HEK293 (cell line): ENCODE results near the gene AKT2.
A peak's percentile ranks its signal among the peaks of the same experiment; 100 is the strongest.

Source experiments
- BCL11A ChIP-seq: fragments of 450-650 bp; formaldehyde crosslinking; IDR thresholded peaks from 2 replicates; pipeline ENCODE4 v1.5.1; 2016; ENCODE audit warnings: low read depth, missing biosample characterization, missing genetic modification characterization
- HOXD13 ChIP-seq: sonication (generic); formaldehyde crosslinking; IDR thresholded peaks from 2 replicates; pipeline ENCODE4 v1.8.0; 2022; ENCODE audit warnings: missing genetic modification reagents, borderline replicate concordance
- KLF1 ChIP-seq: fragments of 450-650 bp; formaldehyde crosslinking; IDR thresholded peaks from 2 replicates; pipeline ENCODE4 v1.5.1; 2016; ENCODE audit warnings: missing biosample characterization, missing genetic modification characterization
- SALL2 ChIP-seq: fragments of 450-650 bp; formaldehyde crosslinking; IDR thresholded peaks from 2 replicates; pipeline ENCODE4 v1.5.0; 2017; ENCODE audit warnings: missing biosample characterization, mild to moderate bottlenecking, missing genetic modification characterization, borderline replicate concordance
- SP3 ChIP-seq: fragments of 450-650 bp; formaldehyde crosslinking; IDR thresholded peaks from 2 replicates; pipeline ENCODE4 v1.5.1; 2016; ENCODE audit warnings: missing biosample characterization, missing genetic modification characterization
- ZBTB7A ChIP-seq: fragments of 450-650 bp; formaldehyde crosslinking; IDR thresholded peaks from 2 replicates; pipeline ENCODE4 v1.5.1; 2016; ENCODE audit warnings: low read depth, missing biosample characterization, missing genetic modification characterization
- ZFP41 ChIP-seq: fragments of 450-650 bp; formaldehyde crosslinking; IDR thresholded peaks from 2 replicates; pipeline ENCODE4 v1.5.1; 2016; ENCODE audit warnings: missing biosample characterization, missing genetic modification characterization, borderline replicate concordance
- ZNF202 ChIP-seq: fragments of 450-650 bp; formaldehyde crosslinking; IDR thresholded peaks from 2 replicates; pipeline ENCODE4 v1.5.1; 2016; ENCODE audit warnings: missing biosample characterization, missing genetic modification characterization, borderline replicate concordance
- ZNF350 ChIP-seq: fragments of 450-650 bp; formaldehyde crosslinking; IDR thresholded peaks from 2 replicates; pipeline ENCODE4 v1.5.0; 2017; ENCODE audit warnings: missing biosample characterization, mild to moderate bottlenecking, missing genetic modification characterization
- ZNF416 ChIP-seq: fragments of 450-650 bp; formaldehyde crosslinking; IDR thresholded peaks from 2 replicates; pipeline ENCODE4 v1.5.1; 2016; ENCODE audit warnings: missing biosample characterization, missing genetic modification characterization
- ZNF521 ChIP-seq: fragments of 450-650 bp; formaldehyde crosslinking; IDR thresholded peaks from 2 replicates; pipeline ENCODE4 v1.5.1; 2017; ENCODE audit warnings: missing biosample characterization, mild to moderate bottlenecking, missing genetic modification characterization
- ZNF529 ChIP-seq: fragments of 450-650 bp; formaldehyde crosslinking; IDR thresholded peaks from 2 replicates; pipeline ENCODE4 v1.5.1; 2017; ENCODE audit warnings: missing genetic modification characterization, missing biosample characterization; ENCODE audit not compliant: insufficient replicate concordance
- ZNF548 ChIP-seq: fragments of 450-650 bp; formaldehyde crosslinking; IDR thresholded peaks from 2 replicates; pipeline ENCODE4 v1.5.1; 2016; ENCODE audit warnings: missing biosample characterization, missing genetic modification characterization
- ZNF549 ChIP-seq: fragments of 450-650 bp; IDR thresholded peaks from 2 replicates; pipeline ENCODE4 v1.5.1; 2018; ENCODE audit warnings: missing biosample characterization, missing genetic modification characterization, mild to moderate bottlenecking, inconsistent platforms, moderate library complexity
- ZNF571 ChIP-seq: fragments of 450-650 bp; formaldehyde crosslinking; IDR thresholded peaks from 2 replicates; pipeline ENCODE4 v1.5.0; 2017; ENCODE audit warnings: missing biosample characterization, missing genetic modification characterization
- ZNF610 ChIP-seq: fragments of 450-650 bp; formaldehyde crosslinking; IDR thresholded peaks from 2 replicates; pipeline ENCODE4 v1.5.1; 2016; ENCODE audit warnings: missing biosample characterization, missing genetic modification characterization, borderline replicate concordance
- ZNF626 ChIP-seq: fragments of 450-650 bp; sonication (Bioruptor Pico); formaldehyde crosslinking; IDR thresholded peaks from 2 replicates; pipeline ENCODE4 v1.5.1; 2018; ENCODE audit warnings: missing biosample characterization, missing genetic modification characterization, inconsistent platforms
- ZNF629 ChIP-seq: fragments of 450-650 bp; formaldehyde crosslinking; IDR thresholded peaks from 2 replicates; pipeline ENCODE4 v1.5.1; 2017; ENCODE audit warnings: missing biosample characterization, missing genetic modification characterization
- ZNF658 ChIP-seq: fragments of 450-650 bp; formaldehyde crosslinking; IDR thresholded peaks from 2 replicates; pipeline ENCODE4; 2016; ENCODE audit warnings: missing biosample characterization, missing genetic modification characterization
- ZNF76 ChIP-seq: fragments of 450-650 bp; formaldehyde crosslinking; IDR thresholded peaks from 2 replicates; pipeline ENCODE4; 2016; ENCODE audit warnings: low read depth, missing biosample characterization, missing genetic modification characterization, borderline replicate concordance
- TF ChIP-seq, protein P1 (sequence below): fragments of 450-650 bp; formaldehyde crosslinking; IDR thresholded peaks from 2 replicates; pipeline ENCODE4 v1.5.1; 2016; ENCODE audit warnings: missing biosample characterization, missing genetic modification characterization, low read depth
- TF ChIP-seq, protein P2 (sequence below): IDR thresholded peaks from 2 replicates; pipeline ENCODE4 v1.6.1; 2011; ENCODE audit warnings: mild to moderate bottlenecking, low read depth, low read length, borderline replicate concordance
- TF ChIP-seq, protein P3 (sequence below): fragments of 450-650 bp; formaldehyde crosslinking; IDR thresholded peaks from 2 replicates; pipeline ENCODE4 v1.5.1; 2016; ENCODE audit warnings: missing biosample characterization, missing genetic modification characterization
- TF ChIP-seq, protein P4 (sequence below): fragments of 450-650 bp; formaldehyde crosslinking; IDR thresholded peaks from 2 replicates; pipeline ENCODE4 v1.5.1; 2016; ENCODE audit warnings: missing biosample characterization, missing genetic modification characterization
- TF ChIP-seq, protein P5 (sequence below): fragments of 450-650 bp; formaldehyde crosslinking; IDR thresholded peaks from 2 replicates; pipeline ENCODE4 v1.5.1; 2016; ENCODE audit warnings: missing biosample characterization, missing genetic modification characterization, borderline replicate concordance
- TF ChIP-seq, protein P6 (sequence below): fragments of 450-650 bp; formaldehyde crosslinking; IDR thresholded peaks from 2 replicates; pipeline ENCODE4 v1.5.1; 2016; ENCODE audit warnings: missing biosample characterization, missing genetic modification characterization

AKT2 gene

DNA sequence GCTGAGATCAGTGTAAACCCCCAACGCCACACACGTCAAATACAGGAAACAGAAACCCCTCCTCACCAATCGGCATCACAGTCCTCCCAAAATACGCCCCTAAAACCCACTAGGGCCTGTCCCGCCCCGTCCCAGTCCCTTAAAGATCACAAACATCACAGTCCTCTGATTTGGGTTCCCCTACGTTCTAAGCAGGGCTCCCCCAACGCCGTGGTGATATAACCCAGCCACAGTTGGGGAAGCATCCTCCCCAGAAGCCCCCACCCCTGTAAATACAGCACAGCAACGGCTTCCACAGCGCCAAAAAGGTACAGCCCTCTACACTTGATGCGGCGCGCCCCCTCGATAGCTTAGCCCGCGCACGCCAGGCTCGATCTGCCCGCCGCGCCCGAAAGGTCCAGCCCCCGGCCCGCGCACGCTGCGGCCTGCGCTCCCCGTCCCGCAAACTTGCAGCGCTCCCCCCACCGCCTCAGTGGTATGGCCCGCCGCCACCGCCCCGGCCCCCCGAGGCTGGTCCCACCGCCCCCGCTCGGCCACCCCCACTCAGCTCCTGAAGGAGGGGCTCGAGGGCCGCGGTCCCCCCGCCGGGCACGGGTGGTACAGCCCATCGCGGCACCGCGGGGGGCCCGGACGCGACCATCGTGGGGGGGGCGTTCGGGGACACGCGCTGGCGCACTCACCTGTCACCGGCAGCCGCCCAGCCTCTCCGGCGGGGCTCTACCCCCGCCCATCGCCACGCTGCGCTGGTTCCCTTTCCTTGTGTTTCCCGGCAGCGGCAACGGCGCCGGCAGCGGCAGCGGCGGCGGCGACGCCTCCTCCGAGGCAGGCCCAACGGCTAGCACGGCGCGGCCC lies at the start of gene AKT2 (continued):
- TF ChIP-seq, protein P1, sequence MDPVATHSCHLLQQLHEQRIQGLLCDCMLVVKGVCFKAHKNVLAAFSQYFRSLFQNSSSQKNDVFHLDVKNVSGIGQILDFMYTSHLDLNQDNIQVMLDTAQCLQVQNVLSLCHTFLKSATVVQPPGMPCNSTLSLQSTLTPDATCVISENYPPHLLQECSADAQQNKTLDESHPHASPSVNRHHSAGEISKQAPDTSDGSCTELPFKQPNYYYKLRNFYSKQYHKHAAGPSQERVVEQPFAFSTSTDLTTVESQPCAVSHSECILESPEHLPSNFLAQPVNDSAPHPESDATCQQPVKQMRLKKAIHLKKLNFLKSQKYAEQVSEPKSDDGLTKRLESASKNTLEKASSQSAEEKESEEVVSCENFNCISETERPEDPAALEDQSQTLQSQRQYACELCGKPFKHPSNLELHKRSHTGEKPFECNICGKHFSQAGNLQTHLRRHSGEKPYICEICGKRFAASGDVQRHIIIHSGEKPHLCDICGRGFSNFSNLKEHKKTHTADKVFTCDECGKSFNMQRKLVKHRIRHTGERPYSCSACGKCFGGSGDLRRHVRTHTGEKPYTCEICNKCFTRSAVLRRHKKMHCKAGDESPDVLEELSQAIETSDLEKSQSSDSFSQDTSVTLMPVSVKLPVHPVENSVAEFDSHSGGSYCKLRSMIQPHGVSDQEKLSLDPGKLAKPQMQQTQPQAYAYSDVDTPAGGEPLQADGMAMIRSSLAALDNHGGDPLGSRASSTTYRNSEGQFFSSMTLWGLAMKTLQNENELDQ (tag by site-specific recombination) = 0 out of 2 replicates have a peak, but pooled peaks have one; percentile 36
- no peak for TF ChIP-seq ZNF202 (tag by site-specific recombination)
- TF ChIP-seq, protein P2, sequence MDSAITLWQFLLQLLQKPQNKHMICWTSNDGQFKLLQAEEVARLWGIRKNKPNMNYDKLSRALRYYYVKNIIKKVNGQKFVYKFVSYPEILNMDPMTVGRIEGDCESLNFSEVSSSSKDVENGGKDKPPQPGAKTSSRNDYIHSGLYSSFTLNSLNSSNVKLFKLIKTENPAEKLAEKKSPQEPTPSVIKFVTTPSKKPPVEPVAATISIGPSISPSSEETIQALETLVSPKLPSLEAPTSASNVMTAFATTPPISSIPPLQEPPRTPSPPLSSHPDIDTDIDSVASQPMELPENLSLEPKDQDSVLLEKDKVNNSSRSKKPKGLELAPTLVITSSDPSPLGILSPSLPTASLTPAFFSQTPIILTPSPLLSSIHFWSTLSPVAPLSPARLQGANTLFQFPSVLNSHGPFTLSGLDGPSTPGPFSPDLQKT = no peak
- no peak; the same call in 1 of the 2 replicates for TF ChIP-seq ZNF76 (tag by site-specific recombination)
- no peak for TF ChIP-seq ZNF549
- no peak for TF ChIP-seq ZNF521
- no peak for TF ChIP-seq ZNF626
- no peak for TF ChIP-seq ZNF571 (tag by site-specific recombination)
- TF ChIP-seq, protein P3, sequence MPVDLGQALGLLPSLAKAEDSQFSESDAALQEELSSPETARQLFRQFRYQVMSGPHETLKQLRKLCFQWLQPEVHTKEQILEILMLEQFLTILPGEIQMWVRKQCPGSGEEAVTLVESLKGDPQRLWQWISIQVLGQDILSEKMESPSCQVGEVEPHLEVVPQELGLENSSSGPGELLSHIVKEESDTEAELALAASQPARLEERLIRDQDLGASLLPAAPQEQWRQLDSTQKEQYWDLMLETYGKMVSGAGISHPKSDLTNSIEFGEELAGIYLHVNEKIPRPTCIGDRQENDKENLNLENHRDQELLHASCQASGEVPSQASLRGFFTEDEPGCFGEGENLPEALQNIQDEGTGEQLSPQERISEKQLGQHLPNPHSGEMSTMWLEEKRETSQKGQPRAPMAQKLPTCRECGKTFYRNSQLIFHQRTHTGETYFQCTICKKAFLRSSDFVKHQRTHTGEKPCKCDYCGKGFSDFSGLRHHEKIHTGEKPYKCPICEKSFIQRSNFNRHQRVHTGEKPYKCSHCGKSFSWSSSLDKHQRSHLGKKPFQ (tag by site-specific recombination) = no peak; the same call in 1 of the 2 replicates
- TF ChIP-seq SP3 (tag by site-specific recombination) = peak; percentile 77
- TF ChIP-seq ZNF416 = 0 out of 2 replicates have a peak, but pooled peaks have one; percentile 44
- TF ChIP-seq, protein P4, sequence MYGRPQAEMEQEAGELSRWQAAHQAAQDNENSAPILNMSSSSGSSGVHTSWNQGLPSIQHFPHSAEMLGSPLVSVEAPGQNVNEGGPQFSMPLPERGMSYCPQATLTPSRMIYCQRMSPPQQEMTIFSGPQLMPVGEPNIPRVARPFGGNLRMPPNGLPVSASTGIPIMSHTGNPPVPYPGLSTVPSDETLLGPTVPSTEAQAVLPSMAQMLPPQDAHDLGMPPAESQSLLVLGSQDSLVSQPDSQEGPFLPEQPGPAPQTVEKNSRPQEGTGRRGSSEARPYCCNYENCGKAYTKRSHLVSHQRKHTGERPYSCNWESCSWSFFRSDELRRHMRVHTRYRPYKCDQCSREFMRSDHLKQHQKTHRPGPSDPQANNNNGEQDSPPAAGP (tag by site-specific recombination) = peak; percentile 49; the same call in 1 of the 2 replicates
- TF ChIP-seq ZBTB7A (tag by site-specific recombination) = peak; percentile 74; the same call in 1 of the 2 replicates
- no peak for TF ChIP-seq ZNF658 (tag by site-specific recombination)
- TF ChIP-seq ZNF350 (tag by site-specific recombination) = no peak
- TF ChIP-seq, protein P5, sequence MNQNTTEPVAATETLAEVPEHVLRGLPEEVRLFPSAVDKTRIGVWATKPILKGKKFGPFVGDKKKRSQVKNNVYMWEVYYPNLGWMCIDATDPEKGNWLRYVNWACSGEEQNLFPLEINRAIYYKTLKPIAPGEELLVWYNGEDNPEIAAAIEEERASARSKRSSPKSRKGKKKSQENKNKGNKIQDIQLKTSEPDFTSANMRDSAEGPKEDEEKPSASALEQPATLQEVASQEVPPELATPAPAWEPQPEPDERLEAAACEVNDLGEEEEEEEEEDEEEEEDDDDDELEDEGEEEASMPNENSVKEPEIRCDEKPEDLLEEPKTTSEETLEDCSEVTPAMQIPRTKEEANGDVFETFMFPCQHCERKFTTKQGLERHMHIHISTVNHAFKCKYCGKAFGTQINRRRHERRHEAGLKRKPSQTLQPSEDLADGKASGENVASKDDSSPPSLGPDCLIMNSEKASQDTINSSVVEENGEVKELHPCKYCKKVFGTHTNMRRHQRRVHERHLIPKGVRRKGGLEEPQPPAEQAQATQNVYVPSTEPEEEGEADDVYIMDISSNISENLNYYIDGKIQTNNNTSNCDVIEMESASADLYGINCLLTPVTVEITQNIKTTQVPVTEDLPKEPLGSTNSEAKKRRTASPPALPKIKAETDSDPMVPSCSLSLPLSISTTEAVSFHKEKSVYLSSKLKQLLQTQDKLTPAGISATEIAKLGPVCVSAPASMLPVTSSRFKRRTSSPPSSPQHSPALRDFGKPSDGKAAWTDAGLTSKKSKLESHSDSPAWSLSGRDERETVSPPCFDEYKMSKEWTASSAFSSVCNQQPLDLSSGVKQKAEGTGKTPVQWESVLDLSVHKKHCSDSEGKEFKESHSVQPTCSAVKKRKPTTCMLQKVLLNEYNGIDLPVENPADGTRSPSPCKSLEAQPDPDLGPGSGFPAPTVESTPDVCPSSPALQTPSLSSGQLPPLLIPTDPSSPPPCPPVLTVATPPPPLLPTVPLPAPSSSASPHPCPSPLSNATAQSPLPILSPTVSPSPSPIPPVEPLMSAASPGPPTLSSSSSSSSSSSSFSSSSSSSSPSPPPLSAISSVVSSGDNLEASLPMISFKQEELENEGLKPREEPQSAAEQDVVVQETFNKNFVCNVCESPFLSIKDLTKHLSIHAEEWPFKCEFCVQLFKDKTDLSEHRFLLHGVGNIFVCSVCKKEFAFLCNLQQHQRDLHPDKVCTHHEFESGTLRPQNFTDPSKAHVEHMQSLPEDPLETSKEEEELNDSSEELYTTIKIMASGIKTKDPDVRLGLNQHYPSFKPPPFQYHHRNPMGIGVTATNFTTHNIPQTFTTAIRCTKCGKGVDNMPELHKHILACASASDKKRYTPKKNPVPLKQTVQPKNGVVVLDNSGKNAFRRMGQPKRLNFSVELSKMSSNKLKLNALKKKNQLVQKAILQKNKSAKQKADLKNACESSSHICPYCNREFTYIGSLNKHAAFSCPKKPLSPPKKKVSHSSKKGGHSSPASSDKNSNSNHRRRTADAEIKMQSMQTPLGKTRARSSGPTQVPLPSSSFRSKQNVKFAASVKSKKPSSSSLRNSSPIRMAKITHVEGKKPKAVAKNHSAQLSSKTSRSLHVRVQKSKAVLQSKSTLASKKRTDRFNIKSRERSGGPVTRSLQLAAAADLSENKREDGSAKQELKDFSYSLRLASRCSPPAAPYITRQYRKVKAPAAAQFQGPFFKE (tag by site-specific recombination) = no peak
- no peak for TF ChIP-seq SALL2 (tag by site-specific recombination)
- TF ChIP-seq BCL11A (tag by site-specific recombination) = no peak
- TF ChIP-seq KLF1 = peak; percentile 58
- no peak for TF ChIP-seq ZFP41
- TF ChIP-seq HOXD13 (CRISPR knock-in tag) = no peak
- TF ChIP-seq ZNF610 (tag by site-specific recombination) = no peak
- no peak for TF ChIP-seq ZNF529 (tag by site-specific recombination)
- TF ChIP-seq, protein P6, sequence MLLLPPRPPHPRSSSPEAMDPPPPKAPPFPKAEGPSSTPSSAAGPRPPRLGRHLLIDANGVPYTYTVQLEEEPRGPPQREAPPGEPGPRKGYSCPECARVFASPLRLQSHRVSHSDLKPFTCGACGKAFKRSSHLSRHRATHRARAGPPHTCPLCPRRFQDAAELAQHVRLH = peak; percentile 89
- TF ChIP-seq ZNF629 = peak; percentile 23; the same call in 1 of the 2 replicates
- TF ChIP-seq ZNF548 (tag by site-specific recombination) = no peak
